H9 (cell line): ENCODE measurements around the gene DSP. TPM values are rescaled to one million over a fixed set of nuclear protein-coding genes. Genes with fewer than 3 reads are reported as not detected.
A peak's percentile ranks its signal among the peaks of the same experiment; 100 is the strongest.

Source experiments
- DNase-seq: peaks from one replicate; pipeline ENCODE4 v3.0.0-alpha.2; 2017
- H2AFZ ChIP-seq: one replicate; pipeline ENCODE4 v1.6.1; 2013; ENCODE audit warnings: mild to moderate bottlenecking, low read length, control low read depth, moderate library complexity
- H2AK5ac ChIP-seq: 2 replicates; pipeline ENCODE4 v1.6.1; 2013; ENCODE audit warnings: low read length, control low read depth, mixed read lengths; ENCODE audit not compliant: insufficient read length
- H2BK120ac ChIP-seq: one replicate; pipeline ENCODE4 v1.6.1; 2013; ENCODE audit warnings: low read depth, mild to moderate bottlenecking, low read length, control low read depth, inconsistent platforms; ENCODE audit not compliant: poor library complexity, severe bottlenecking
- H2BK12ac ChIP-seq: 2 replicates; pipeline ENCODE4 v1.6.1; 2013; ENCODE audit warnings: low read length, control low read depth, mixed read lengths, low read depth; ENCODE audit not compliant: insufficient read length
- H2BK15ac ChIP-seq: 2 replicates; pipeline ENCODE4 v1.6.1; 2013; ENCODE audit warnings: low read depth, low read length, control low read depth
- H2BK20ac ChIP-seq: one replicate; pipeline ENCODE4 v1.6.1; 2013; ENCODE audit warnings: low read depth, mild to moderate bottlenecking, low read length, control low read depth, inconsistent platforms; ENCODE audit not compliant: poor library complexity, severe bottlenecking
- H2BK5ac ChIP-seq: 2 replicates; pipeline ENCODE4 v1.6.1; 2013; ENCODE audit warnings: low read length, control low read depth, mixed read lengths; ENCODE audit not compliant: insufficient read length
- H3K14ac ChIP-seq: 2 replicates; pipeline ENCODE4 v1.6.1; 2013; ENCODE audit warnings: low read length, control low read depth; ENCODE audit not compliant: insufficient read depth
- H3K18ac ChIP-seq: 2 replicates; pipeline ENCODE4 v1.6.1; 2013; ENCODE audit warnings: low read depth, mild to moderate bottlenecking, mixed read lengths, low read length, control low read depth; ENCODE audit not compliant: insufficient read length
- H3K23ac ChIP-seq: 2 replicates; pipeline ENCODE4 v1.6.1; 2013; ENCODE audit warnings: low read length, control low read depth, mixed read lengths, low read depth; ENCODE audit not compliant: insufficient read length
- H3K23me2 ChIP-seq: 2 replicates; pipeline ENCODE4 v1.6.1; 2013; ENCODE audit warnings: low read depth, mild to moderate bottlenecking, mixed read lengths, low read length, control low read depth; ENCODE audit not compliant: insufficient read length, poor library complexity, severe bottlenecking
- H3K27ac ChIP-seq: 2 replicates; pipeline ENCODE4 v1.5.1; 2013; ENCODE audit warnings: low read length, control low read depth, mixed read lengths, low read depth; ENCODE audit not compliant: insufficient read length
- H3K27me3 ChIP-seq: 2 replicates; pipeline ENCODE4 v1.6.1; 2013; ENCODE audit warnings: low read length, control low read depth, inconsistent platforms; ENCODE audit not compliant: insufficient read depth
- H3K4ac ChIP-seq: 2 replicates; pipeline ENCODE4 v1.6.1; 2013; ENCODE audit warnings: low read depth, mild to moderate bottlenecking, control low read depth, inconsistent platforms, low read length, moderate library complexity
- H3K4me1 ChIP-seq: 2 replicates; pipeline ENCODE4 v1.6.1; 2013; ENCODE audit warnings: low read length, control low read depth, inconsistent platforms; ENCODE audit not compliant: insufficient read depth
- H3K4me2 ChIP-seq: 2 replicates; pipeline ENCODE4 v1.6.1; 2013; ENCODE audit warnings: low read length, control low read depth, mixed read lengths; ENCODE audit not compliant: insufficient read length, insufficient read depth
- H3K56ac ChIP-seq: 2 replicates; pipeline ENCODE4 v1.6.1; 2013; ENCODE audit warnings: low read depth, mild to moderate bottlenecking, mixed read lengths, low read length, control low read depth; ENCODE audit not compliant: insufficient read length
- H3K79me1 ChIP-seq: 2 replicates; pipeline ENCODE4 v1.6.1; 2013; ENCODE audit warnings: low read depth, mild to moderate bottlenecking, moderate library complexity, low read length, control low read depth, inconsistent platforms; ENCODE audit not compliant: insufficient read depth, poor library complexity, severe bottlenecking
- H3K79me2 ChIP-seq: 2 replicates; pipeline ENCODE4 v1.6.1; 2013; ENCODE audit warnings: low read length, control low read depth, inconsistent platforms; ENCODE audit not compliant: insufficient read depth
- H3K9ac ChIP-seq: 2 replicates; pipeline ENCODE4 v1.6.1; 2013; ENCODE audit warnings: low read length, control low read depth, mixed read lengths; ENCODE audit not compliant: insufficient read length; ENCODE audit errors: extremely low read depth
- H3K9me3 ChIP-seq: one replicate; pipeline ENCODE4 v1.6.1; 2013; ENCODE audit warnings: low read depth, low read length, inconsistent platforms; ENCODE audit not compliant: control insufficient read depth
- H3T11ph ChIP-seq: one replicate; pipeline ENCODE4 v1.6.1; 2013; ENCODE audit warnings: mild to moderate bottlenecking, low read length, control low read depth, inconsistent platforms
- H4K20me1 ChIP-seq: one replicate; pipeline ENCODE4 v1.6.1; 2013; ENCODE audit not compliant: control insufficient read depth, insufficient read length, insufficient read depth
- H4K5ac ChIP-seq: 2 replicates; pipeline ENCODE4 v1.6.1; 2013; ENCODE audit warnings: low read depth, mild to moderate bottlenecking, mixed read lengths, low read length, control low read depth; ENCODE audit not compliant: insufficient read length
- H4K8ac ChIP-seq: replicated peaks from 2 replicates; pipeline ENCODE4 v1.6.1; 2013; ENCODE audit warnings: low read length, control low read depth, mixed read lengths, low read depth; ENCODE audit not compliant: insufficient read length
- H4K91ac ChIP-seq: 2 replicates; pipeline ENCODE4 v1.6.1; 2013; ENCODE audit warnings: low read depth, mild to moderate bottlenecking, moderate library complexity, mixed read lengths, low read length, control low read depth; ENCODE audit not compliant: insufficient read length
- H3K27ac Mint-ChIP-seq, 3 experiments: 2 replicates in 2 of 3; 3 replicates in 1 of 3; pipeline ENCODE4 v1.8.0; 2020 to 2021; ENCODE audit warnings: mixed read lengths in 3 of 3, mild to moderate bottlenecking in 1 of 3, moderate library complexity in 1 of 3
- H3K27me3 Mint-ChIP-seq: 2 replicates; pipeline ENCODE4 v1.8.0; 2021; ENCODE audit warnings: low read depth, mild to moderate bottlenecking, moderate library complexity, mixed read lengths
- H3K36me3 Mint-ChIP-seq, 3 experiments: 2 replicates in 2 of 3; 3 replicates in 1 of 3; pipeline ENCODE4 v1.8.0; 2020 to 2021; ENCODE audit warnings: low read depth in 3 of 3, mixed read lengths in 3 of 3; ENCODE audit not compliant: insufficient read depth in 1 of 3
- H3K4me1 Mint-ChIP-seq, 2 experiments: 2 replicates each; pipeline ENCODE4 v1.8.0; 2020; ENCODE audit warnings: mixed read lengths in 2 of 2
- H3K4me3 Mint-ChIP-seq, 2 experiments: 2 replicates in 1 of 2; 3 replicates in 1 of 2; pipeline ENCODE4 v1.8.0; 2020 to 2021; ENCODE audit warnings: mild to moderate bottlenecking in 2 of 2, mixed read lengths in 2 of 2, moderate library complexity in 1 of 2
- H3K9me3 Mint-ChIP-seq, 2 experiments: 2 replicates in 1 of 2; 3 replicates in 1 of 2; pipeline ENCODE4 v1.8.0; 2020; ENCODE audit warnings: mild to moderate bottlenecking in 2 of 2, mixed read lengths in 2 of 2, moderate library complexity in 1 of 2
- WGBS: extraction: QIAGEN DNeasy Blood & Tissue Kit; methylation state at CpG from one replicate; pipeline ENCODE4 v1.1.7; 2013; ENCODE audit warnings: missing lambda C conversion rate, low lambda C conversion rate, mixed read lengths; ENCODE audit not compliant: insufficient read length; ENCODE audit errors: extremely low coverage; 5-methylcytosine and 5-hydroxymethylcytosine counted together
- total RNA-seq: library from RNA; stranded (reverse); gene quantifications from 2 replicates; pipeline ENCODE4 v1.2.1, GENCODE V29; 2021
- TF ChIP-seq, protein P1 (sequence below): fragments of 200-600 bp; sonication (generic); conservative IDR thresholded peaks from 3 replicates; pipeline ENCODE4 v1.8.0; 2021; ENCODE audit warnings: antibody characterized with exemption, mild to moderate bottlenecking

Gene DSP
- total RNA-seq, 1 experiment from 2014 or later = 48.9 TPM

- H3K27me3 Mint-ChIP-seq = no peaks in the 10 kb centered on the region
These were observed 17.7 kb downstream of the DSP start for GRCh38 chr6:7559196-7559595.

More at GRCh38 chr6:7559196-7559595, 17.7 kb downstream of the DSP start:
- no peak overlapping the region for H2BK15ac ChIP-seq
- H2BK120ac ChIP-seq = no peak overlapping the region
- H3K36me3 Mint-ChIP-seq = peaks cover 10 to 57% (median 43%) of the 10 kb centered on the region in 3 experiments
- H3K4me2 ChIP-seq = no peak overlapping the region
- H4K8ac ChIP-seq = no peak overlapping the region
- no peak overlapping the region for H2BK12ac ChIP-seq
- H2AK5ac ChIP-seq = no peak overlapping the region
- H3K4me1 Mint-ChIP-seq = 0 out of 4 replicates have a peak, but pooled peaks cover 0 to 4% of the 10 kb centered on the region in 2 experiments
- H3K79me1 ChIP-seq = no peaks in the 10 kb centered on the region
- no peaks in the 10 kb centered on the region for H3K4me1 ChIP-seq
- H3K27me3 ChIP-seq = no peaks in the 10 kb centered on the region
- no peaks in the 10 kb centered on the region for H3K9me3 Mint-ChIP-seq
- no peak overlapping the region for H3K4ac ChIP-seq
- H3K56ac ChIP-seq = no peak overlapping the region
- no peaks in the 10 kb centered on the region for H4K20me1 ChIP-seq
- H3K79me2 ChIP-seq = no peaks in the 10 kb centered on the region
- no peaks in the 10 kb centered on the region for H3K23me2 ChIP-seq
- TF ChIP-seq, protein P1, sequence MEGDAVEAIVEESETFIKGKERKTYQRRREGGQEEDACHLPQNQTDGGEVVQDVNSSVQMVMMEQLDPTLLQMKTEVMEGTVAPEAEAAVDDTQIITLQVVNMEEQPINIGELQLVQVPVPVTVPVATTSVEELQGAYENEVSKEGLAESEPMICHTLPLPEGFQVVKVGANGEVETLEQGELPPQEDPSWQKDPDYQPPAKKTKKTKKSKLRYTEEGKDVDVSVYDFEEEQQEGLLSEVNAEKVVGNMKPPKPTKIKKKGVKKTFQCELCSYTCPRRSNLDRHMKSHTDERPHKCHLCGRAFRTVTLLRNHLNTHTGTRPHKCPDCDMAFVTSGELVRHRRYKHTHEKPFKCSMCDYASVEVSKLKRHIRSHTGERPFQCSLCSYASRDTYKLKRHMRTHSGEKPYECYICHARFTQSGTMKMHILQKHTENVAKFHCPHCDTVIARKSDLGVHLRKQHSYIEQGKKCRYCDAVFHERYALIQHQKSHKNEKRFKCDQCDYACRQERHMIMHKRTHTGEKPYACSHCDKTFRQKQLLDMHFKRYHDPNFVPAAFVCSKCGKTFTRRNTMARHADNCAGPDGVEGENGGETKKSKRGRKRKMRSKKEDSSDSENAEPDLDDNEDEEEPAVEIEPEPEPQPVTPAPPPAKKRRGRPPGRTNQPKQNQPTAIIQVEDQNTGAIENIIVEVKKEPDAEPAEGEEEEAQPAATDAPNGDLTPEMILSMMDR = no peak
- H2BK5ac ChIP-seq = no peak overlapping the region
- no peak overlapping the region for H3K9ac ChIP-seq
- H2BK20ac ChIP-seq = no peak overlapping the region
- no peak overlapping the region for H3K4me3 Mint-ChIP-seq
- H4K5ac ChIP-seq = no peak overlapping the region
- H3K27ac Mint-ChIP-seq = 0 out of 7 replicates have a peak overlapping the region, but pooled peaks of 1 of the 3 experiments have one; percentile 68
- no peak overlapping the region for H3K23ac ChIP-seq
- H3K14ac ChIP-seq = no peak overlapping the region
- no peak overlapping the region for H3K27ac ChIP-seq
- no CpG with 5 or more reads among the region's 6 CpGs for WGBS
- no peaks in the 10 kb centered on the region for H3K9me3 ChIP-seq
- no peak overlapping the region for H2AFZ ChIP-seq
- DNase-seq = no peak
- H4K91ac ChIP-seq = no peak overlapping the region
- no peak overlapping the region for H3T11ph ChIP-seq
- no peak overlapping the region for H3K18ac ChIP-seq
